PC-9 (cell line): ENCODE data around the gene GRAMD1C.

Experiments
- EZH2 ChIP-seq: fragments of 200-600 bp; sonication (generic); IDR thresholded peaks from 2 replicates; pipeline ENCODE4 v1.8.0; 2017; ENCODE audit warnings: antibody characterized with exemption, low read depth
- TF ChIP-seq, protein P1 (sequence below): fragments of 200-600 bp; sonication (generic); conservative IDR thresholded peaks from 2 replicates; pipeline ENCODE4 v1.6.1; 2017; ENCODE audit warnings: mixed run types, antibody characterized with exemption, mild to moderate bottlenecking, moderate library complexity

DNA sequence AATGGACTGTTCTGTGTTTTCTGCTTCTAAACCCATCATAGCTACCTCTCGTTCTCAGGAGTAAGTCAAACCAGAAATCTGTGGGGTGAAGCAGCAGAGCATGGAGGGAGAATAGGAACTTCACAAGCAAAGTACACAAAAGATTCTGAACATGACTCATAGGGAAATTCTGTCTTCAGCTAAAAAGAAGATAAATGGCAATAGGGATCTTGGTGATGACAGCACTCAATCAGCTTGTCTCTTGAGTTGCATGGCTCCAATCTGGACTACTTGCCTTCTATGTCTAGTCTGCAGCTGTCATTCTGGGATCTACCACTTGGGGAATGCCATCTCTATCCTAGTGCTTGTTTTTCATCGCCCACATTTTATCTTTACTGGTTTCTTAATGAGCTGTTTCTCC, 13.5 kb upstream of the GRAMD1C start:
- no peak for TF ChIP-seq EZH2
- TF ChIP-seq, protein P1, sequence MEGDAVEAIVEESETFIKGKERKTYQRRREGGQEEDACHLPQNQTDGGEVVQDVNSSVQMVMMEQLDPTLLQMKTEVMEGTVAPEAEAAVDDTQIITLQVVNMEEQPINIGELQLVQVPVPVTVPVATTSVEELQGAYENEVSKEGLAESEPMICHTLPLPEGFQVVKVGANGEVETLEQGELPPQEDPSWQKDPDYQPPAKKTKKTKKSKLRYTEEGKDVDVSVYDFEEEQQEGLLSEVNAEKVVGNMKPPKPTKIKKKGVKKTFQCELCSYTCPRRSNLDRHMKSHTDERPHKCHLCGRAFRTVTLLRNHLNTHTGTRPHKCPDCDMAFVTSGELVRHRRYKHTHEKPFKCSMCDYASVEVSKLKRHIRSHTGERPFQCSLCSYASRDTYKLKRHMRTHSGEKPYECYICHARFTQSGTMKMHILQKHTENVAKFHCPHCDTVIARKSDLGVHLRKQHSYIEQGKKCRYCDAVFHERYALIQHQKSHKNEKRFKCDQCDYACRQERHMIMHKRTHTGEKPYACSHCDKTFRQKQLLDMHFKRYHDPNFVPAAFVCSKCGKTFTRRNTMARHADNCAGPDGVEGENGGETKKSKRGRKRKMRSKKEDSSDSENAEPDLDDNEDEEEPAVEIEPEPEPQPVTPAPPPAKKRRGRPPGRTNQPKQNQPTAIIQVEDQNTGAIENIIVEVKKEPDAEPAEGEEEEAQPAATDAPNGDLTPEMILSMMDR: no peak
